Measurements from ENCODE around the gene ARMC12.
"Not testable (repeated sequence)": the region's sequence is repeated elsewhere in the genome, so short reads cannot be mapped to it uniquely, and the experiment has no call there.

ARMC12 gene, protein sequence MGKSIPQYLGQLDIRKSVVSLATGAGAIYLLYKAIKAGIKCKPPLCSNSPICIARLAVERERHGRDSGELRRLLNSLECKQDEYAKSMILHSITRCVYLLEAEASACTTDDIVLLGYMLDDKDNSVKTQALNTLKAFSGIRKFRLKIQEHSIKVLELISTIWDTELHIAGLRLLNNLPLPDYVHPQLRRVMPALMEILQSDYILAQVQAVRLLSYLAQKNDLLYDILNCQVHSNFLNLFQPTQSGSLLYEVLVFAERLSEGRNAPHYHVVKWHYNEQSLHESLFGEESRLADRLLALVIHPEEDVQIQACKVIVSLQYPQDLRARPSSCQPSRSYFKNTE

DNA sequence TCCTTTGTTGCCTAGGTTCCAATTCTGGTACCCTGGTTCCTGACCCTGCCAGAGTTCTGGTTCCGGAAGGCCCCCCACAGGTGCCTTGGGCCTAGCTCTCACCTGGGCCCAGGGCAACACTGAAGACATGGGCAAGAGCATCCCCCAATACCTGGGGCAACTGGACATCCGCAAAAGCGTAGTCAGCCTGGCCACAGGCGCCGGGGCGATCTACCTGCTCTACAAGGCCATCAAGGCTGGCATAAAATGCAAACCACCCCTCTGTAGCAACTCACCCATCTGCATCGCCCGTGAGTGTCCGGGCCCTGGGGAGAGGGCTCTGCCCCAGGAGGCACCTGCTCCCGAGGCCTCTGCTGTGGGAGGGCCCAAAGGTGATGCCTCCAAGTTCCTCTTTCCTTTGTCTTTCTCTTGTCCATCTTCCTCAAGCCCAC lies at the start of gene ARMC12:
TSS of gene ARMC12 (plus strand) at position 51 of the 431 bp plus-strand sequence. CDS start at position 128, 77 bp downstream.
- in situ Hi-C loops (cut with MboI; ENCODE audit: low sequenced_read_pairs): no loop called here

DNA sequence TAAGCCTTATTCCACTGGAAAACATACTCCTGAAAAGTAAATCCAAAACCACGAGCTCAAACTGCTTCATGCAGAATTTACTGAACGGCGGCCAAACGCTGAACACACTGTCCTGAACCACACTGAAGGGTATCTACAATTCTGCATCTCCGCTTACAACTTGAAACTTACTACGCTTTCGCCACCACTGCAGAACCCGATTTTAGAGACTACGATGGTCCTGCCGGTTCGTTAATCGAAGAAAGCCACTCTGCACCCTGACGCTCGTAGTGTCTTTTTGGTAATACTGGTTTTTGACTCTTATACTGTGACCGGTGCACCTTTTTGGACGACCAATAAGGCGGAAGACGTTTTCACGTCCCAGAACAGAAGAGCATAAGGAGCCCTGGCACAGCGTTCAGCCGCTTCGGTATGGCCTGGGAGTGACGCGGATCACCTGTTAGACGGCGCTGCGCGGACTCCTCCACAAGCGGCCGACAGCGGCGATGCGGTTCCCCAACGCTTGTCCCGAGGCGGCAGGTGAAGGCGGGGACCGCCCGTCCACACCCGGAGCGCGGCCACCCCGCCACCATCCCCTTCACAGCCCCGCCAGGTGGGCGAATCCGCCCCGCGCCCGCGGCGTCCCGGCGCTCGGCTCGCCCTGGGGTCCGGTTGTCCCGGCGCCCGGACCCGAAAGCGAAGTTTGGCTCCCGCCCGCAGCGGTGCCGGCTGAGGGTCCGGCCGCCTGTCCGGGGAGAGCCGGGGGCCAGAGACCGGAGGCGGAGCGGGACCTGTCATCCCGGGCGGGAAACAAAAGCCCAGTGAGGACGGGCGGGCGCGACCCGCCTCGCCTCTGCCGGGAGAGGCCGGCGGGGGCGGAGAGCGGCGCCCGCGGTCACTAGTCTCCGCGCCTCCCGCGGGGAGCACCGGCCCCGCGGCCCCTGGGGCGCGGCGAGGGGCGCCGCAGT lies 48.9 kb upstream of the ARMC12 start:
- in situ Hi-C loops (cut with MboI; ENCODE audit: low sequenced_read_pairs): no loop called here

DNA sequence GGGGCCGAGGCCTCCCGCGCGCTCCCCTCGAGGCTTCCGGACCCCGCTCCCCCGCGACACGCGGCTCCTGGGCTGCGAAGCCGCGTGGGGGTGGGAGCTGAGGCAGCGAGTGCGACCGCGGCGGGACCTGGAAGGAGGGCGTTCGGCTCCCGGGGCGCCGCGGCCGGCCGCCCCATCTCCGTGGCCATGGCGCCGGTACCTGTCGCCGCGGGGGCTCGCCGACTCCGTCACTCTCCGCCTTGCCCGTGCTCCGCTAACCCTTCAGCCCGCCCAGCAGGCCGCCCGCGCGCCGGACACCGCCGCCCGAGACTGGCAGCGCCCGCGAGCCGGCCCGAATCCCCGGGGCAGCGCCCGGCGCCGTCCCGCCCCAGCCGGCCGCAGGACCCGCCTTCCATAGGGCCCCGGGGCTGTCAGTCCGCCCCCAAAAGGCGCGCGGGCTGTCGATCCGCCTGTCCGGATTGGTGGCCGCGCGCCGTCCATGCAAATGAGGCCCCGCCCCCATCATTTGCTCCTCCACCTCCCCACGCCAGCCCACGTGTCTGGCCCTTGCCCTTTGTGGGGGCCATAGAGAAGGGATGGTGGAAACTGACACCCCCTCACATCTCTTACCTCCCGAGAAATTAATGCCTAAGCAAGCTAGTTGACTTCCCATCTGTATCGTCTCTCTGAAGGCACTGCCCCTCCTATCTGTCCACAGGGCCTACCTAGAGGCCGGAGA lies 48.1 kb upstream of the ARMC12 start, which contains the start of gene FKBP5:
TSS of gene FKBP5 (minus strand) at position 311 of the 718 bp plus-strand sequence. CDS start 46,091 bp downstream, outside the sequence.
- in situ Hi-C loops (cut with MboI; ENCODE audit: low sequenced_read_pairs): no loop called here

DNA sequence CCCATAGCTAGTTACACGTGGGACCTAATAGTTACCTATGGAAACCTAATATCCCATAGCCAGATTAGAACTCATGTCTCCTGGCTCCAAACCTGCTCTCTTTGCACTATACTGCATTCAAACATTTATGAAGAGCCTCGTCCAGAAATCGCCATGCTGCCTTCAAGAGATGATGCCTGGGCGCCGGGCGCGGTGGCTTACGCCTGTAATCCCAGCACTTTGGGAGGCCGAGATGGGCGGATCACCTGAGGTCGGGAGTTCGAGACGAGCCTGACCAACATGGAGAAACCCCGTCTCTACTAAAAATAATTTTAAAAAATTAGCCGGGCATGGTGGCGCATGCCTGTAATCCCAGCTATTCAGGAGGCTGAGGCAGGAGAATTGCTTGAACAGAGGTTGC lies 46.8 kb upstream of the ARMC12 start:
- in situ Hi-C loops (cut with MboI; ENCODE audit: low sequenced_read_pairs): not testable (repeated sequence)

DNA sequence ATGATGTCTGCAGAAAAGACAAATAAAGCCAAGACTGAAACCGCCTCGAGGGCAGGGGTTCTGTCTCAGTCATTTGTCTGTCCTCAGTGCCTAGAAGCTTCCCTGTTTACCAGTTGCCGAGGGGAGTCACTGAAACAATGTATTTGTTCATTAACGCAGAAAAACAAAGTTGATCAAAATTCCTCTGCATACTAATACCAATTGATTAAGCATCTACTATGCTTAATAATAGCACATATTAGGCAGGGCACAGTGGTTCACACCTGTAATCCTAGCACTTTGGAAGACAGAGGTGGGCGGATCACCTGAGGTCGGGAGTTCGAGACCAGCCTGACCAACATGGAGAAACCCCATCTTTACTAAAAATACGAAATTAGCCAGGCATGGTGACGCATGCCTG lies 46.3 kb upstream of the ARMC12 start:
- in situ Hi-C loops (cut with MboI; ENCODE audit: low sequenced_read_pairs): no loop called here

DNA sequence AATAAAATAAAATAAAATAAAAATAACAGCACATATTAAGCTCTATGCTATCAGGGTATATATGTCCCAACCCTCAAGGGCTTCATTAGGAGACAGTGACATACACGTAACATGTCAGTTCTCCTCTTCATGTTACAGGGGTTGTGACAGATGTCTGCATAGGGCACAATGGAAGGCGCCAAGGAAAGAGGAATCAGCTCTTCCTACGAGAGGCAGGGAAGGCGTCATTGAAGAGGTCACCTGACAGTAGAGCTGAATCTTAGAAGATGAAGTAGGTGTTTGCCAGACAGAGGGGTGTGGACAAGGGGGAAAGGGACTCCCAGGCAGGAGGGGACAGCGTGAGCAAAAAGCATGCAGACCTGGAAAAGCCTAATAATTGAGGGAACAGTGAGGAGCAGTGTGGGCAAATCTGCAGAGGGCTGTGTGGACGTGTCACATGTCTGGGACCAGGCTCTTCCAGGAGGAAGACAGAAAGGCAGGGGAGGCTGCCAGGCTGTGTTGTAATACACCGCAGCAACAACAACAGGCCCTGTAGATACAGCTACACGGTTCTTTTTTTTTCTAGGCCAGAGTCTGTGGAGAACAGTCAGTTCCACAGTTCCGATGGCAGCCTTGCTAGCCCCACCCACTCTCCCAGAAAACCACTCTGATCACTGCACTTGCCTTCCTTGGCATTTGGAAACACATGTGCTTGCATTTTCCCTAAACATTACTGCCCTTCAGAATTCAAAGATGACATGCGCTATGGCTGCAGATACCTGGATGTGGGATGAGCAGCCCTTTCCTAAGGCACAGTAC lies 45.6 kb upstream of the ARMC12 start:
- in situ Hi-C loops (cut with MboI; ENCODE audit: low sequenced_read_pairs): no loop called here

DNA sequence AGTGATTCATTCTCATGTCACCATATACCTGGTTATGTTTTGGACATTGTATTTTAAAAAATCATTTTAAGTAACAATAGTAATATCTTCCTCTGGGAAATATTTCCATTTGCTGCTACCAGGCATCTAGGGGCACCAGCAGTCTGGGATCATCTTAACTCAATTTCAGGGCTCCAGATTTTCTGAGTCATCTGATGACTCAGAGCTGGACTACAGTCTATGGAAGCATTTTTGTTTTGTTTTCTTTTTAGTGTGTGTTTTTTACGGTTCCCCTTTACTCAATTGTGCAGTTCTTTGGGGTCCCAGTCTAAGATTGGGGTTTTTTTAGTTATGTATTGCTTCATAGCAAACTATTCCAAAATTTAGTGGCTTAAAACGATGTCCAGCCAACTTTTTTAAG lies 42.4 kb upstream of the ARMC12 start:
- in situ Hi-C loops (cut with MboI; ENCODE audit: low sequenced_read_pairs): no loop called here

DNA sequence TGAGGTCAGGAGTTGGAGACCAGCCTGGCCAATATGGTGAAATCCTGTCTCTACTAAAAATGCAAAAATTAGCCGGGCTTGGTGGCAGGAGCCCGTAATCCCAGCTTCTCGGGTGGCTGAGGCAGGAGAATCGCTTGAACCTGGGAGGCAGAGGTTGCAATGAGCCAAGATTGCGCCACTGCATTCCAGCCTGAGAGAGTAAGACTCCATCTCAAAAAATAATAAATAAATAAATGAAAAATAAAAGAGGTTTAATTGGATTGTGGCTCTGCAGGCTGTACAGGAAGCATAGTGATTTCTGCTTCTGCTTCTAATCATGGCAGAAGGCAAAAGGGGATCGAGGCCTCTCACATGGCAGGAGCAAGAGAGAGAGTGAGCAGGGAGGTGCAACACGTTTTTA lies 38.4 kb upstream of the ARMC12 start:
- in situ Hi-C loops (cut with MboI; ENCODE audit: low sequenced_read_pairs): not testable (repeated sequence)

DNA sequence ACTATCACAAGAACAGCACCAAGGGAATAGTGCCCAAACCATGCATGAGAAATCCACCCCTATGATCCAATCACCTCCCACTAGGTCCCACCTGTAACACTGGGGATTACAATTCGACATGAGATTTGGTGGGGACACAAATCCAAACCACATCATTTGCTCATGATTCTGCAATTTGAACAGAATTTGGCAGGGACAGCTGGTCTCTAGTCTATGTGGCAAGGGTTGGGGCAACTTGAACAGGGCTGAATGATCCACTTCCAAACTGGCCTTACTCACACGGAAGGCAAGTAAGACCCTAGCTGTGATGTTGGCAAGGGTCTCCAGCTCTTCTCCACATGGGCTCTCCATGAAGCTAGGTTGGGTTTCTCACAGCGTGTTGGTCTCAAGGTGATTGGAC lies 38.0 kb upstream of the ARMC12 start:
- in situ Hi-C loops (cut with MboI; ENCODE audit: low sequenced_read_pairs): no loop called here

DNA sequence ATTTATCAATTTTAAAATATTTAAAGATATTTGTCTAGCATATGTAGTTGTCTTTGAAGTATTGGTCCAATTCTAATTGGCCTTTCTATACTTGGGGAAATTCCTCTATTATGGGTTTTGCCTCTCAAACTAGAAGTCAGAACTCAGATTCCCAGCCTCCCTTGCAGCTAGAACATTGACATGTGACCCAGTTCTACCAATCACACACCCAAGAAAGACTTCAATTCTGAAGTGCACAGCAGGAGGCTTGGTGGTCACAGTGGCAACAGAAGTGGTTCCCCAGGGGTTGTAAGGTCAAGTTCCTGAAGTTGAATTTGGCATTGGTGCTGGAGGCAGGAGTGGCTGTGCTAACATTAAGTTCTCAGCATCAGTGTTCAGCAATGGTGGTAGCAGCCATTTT lies 33.3 kb upstream of the ARMC12 start:
- in situ Hi-C loops (cut with MboI; ENCODE audit: low sequenced_read_pairs): no loop called here

DNA sequence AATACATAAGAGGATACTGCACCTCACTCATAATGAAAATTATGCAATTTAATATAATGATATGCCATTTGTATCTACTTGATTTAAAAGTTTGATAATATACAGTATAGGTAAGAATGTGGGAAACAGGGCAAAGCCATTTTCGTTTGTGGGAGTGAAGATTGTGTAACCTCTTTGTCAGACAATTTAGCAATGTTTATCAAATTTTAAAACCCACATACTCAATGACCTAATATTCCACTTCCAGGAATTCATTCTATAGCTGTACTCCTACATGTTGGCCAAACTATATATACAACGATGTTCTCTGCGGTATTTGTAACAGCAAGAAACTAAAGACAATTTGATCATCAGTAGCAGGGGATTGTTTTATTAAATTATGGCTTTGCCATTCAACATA lies 30.4 kb upstream of the ARMC12 start:
- in situ Hi-C loops (cut with MboI; ENCODE audit: low sequenced_read_pairs): no loop called here

DNA sequence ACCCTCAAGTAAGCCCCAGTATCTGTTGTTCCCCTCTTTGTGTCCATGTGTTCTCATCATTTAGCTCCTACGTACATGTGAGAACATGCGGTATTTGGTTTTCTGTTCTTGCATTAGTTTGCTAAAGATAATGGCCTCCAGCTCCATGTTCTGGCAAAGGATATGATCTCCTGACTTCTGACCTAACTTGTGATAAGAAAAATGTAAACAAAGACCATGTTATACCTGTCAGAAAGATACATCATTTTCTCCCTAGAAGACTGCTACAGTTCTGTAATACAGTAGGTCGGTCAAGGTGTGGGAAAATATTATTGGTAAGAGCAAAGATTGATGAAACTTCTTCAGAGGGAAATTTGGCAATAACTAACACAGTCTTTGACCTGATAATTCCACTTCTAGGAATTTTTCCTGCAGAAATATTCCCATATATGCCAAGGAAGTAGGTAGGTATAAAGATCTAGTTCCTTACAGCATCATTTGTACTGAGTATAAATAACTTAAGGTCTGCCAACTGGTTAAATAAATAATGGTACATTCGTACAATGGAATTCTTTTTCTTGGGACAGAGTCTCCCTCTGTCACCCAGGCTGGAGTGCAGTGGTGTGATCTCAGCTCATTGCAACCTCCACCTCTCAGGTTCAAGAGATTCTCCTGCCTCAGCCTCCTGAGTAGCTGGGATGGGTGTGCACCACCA lies 29.0 kb upstream of the ARMC12 start:
- in situ Hi-C loops (cut with MboI; ENCODE audit: low sequenced_read_pairs): no loop called here

DNA sequence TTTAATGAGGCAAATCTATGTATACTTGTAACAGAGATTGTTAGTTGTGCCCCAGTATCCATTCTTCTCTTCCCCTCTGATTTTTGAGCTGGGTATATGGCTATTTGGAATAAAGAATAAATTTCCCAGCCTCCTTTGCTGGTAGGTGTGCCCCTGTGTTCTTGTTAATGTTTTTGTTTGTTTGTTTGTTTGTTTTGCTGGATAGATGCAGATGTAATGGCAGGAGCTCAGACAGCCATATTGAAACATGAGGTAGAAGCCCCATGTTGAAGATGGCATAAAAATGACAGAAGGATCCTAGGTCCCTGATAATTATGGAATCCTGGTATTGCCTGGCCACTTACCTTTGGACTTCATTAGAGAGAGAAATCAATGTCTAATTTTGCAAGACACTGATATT lies 28.2 kb upstream of the ARMC12 start:
- in situ Hi-C loops (cut with MboI; ENCODE audit: low sequenced_read_pairs): no loop called here

DNA sequence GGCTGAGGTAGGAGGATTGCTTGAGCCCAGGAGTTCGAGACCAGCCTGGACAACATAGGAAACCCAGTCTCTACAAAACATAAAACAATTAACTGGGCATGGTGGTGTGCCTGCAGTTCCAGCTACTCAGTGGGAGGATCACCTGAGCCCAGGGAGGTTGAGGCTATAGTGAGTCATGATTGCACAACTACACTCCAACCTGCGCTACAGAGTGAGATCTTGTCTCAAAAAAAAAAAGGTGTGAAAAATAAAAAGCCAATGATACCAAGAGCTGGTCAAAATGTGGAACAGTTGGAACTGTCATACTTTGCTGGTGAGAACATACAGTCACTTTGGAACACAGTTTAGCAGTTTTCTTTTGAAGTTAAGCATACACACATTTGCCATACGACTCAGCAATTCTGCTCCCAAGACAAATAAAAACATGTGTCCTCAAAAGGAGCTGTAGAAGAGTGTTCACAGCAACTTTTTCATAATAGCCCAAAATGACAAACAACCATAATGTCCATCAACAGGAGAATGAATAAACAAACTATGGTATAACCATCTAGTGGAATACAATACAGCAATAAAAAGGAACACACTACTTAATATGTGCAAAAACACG lies 26.5 kb upstream of the ARMC12 start:
- in situ Hi-C loops (cut with MboI; ENCODE audit: low sequenced_read_pairs): no loop called here

DNA sequence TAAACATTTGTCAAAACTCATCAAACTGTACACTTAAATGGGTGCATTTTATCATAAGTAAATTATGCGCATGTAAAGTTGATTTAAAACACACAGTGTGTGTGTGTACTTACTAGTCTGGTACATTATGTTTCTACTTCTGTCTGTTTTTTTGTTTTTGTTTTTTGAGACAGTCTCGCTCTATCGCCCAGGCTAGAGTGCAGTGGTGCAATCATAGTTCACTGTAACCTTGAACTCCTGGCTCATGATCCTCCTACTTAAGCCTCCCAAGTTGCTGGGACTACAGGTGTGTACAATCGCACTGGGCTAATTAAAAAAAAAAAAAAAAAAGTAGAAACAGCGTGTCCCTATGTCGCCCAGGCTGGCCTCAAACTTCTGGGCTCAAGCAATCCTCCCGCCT lies 25.1 kb upstream of the ARMC12 start:
- in situ Hi-C loops (cut with MboI; ENCODE audit: low sequenced_read_pairs): no loop called here

DNA sequence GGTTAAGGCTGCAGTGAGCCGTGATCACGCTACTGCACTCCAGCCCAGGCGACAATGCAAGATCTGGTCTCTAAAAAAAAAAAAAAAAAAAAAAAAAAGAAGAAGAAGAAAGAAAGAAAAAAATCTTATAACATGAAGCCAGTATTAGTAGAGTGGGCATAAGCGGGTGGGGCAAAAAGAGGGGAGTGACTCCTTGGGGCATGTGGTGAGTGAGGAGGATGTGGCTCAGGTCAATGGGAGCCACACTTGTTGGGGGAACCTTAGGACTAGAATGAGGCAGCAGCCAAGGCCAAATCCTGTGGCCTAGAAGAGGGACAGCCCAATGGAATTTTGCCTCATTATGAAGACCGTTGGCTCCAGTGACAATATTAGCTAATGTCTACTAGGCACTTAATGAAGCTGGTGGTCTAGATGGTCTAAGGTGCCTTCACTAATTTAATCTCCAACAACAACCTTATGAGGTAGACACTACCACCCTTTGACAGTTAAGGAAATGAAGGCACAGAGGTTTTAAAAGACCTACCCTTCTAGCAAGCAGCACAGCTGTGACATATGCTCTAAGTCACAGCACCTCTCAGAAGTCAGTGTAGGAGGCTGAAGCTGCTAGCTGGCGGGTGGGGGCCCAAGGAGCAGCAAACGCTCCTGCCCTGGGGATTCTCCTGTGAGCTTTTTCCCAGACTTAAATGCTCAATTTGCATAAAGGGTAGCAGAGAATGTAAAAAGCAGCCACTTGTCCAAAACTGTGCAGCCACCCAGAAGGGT lies 23.6 kb upstream of the ARMC12 start:
- in situ Hi-C loops (cut with MboI; ENCODE audit: low sequenced_read_pairs): no loop called here

DNA sequence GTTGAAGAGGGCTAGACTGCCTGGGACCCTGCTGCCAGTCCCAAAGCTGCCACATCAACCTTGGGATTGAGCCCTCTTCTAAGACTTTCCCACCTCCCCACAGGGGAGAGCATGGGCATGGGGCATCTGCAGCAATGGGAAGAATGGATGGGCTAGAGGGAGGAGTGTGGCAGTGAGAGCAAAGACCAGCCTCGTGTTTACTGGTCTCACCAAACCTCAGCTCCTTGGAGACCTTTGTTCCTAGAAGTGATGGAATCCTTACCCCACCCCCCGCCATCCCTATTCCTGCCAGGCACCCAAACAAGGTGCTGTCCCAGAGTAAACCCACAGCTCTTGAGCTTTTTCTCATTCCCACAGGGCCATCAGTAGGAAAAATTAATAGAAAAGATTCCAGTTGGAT lies 20.0 kb upstream of the ARMC12 start:
- in situ Hi-C loops (cut with MboI; ENCODE audit: low sequenced_read_pairs): no loop called here

DNA sequence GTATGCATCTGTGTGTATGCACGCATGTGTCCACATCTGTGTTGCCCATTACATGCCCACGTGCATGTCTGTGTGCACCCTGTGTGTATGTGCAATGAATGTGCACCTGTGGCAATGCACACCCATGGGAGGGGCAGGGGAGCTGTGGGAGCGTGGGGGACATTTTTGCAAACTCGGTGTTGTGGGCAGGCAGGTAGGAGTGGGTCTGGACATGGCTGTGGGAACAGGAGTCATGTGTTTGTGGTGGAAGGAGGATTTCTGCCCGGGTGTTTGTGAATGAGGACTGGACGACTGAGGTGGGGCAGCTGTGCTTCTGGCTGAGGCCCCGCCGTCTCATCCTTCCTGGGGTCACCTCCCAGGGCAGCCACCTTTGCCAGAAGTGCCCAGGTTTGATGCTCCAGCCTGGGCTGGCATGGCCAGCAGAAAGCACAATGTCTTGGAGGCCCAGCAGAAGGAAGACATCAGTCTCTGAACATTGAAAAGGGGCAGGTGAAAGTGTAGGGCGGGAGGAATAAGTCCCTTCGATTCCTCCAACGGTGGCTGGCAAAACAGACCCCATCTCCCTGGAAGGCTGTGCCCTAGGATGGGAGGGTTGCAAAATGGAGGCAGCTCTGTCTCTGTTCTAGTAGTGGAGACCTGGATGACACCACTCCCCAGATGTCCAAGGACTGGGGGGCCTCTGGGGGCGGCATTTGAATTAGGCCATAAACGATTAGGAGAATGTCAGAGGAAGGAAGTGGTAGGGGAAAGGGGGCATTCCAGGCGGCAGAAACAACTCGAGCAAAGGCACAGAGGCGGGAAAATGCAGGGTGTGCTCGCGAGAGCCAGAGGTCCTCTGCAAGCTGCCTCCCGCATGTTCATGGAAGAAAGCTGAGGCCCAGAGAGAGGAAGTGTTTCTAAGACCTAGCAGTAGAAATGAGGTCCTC lies 19.1 kb upstream of the ARMC12 start:
- in situ Hi-C loops (cut with MboI; ENCODE audit: low sequenced_read_pairs): no loop called here

Measured in hTERT RPE-1 (cell line).